Brain microvascular endothelial cell (primary cell): ENCODE results near the gene CACNA1H.
"Not testable (repeated sequence)": the region's sequence is repeated elsewhere in the genome, so short reads cannot be mapped to it uniquely, and the experiment has no call there.

Experiments used
- DNase-seq: peaks from one replicate; pipeline ENCODE4 v3.0.0-alpha.2; 2020
- H3K27ac ChIP-seq: fragments of 250-450 bp; sonication (Bioruptor Pico); 2 replicates; pipeline ENCODE4 v1.5.1; 2020; ENCODE audit warnings: mild to moderate bottlenecking, moderate library complexity
- H3K27me3 ChIP-seq: fragments of 250-450 bp; sonication (Bioruptor Pico); replicated peaks from 2 replicates; pipeline ENCODE4 v1.5.1; 2020; ENCODE audit warnings: mild to moderate bottlenecking
- H3K36me3 ChIP-seq: fragments of 250-450 bp; sonication (Bioruptor Pico); replicated peaks from 2 replicates; pipeline ENCODE4 v1.5.1; 2020; ENCODE audit warnings: mild to moderate bottlenecking
- H3K4me3 ChIP-seq: 2 replicates; pipeline ENCODE4 v1.5.1; 2011; ENCODE audit warnings: low read depth, mild to moderate bottlenecking, control low read depth, low read length, moderate library complexity
- CTCF ChIP-seq: IDR thresholded peaks from 2 replicates; pipeline ENCODE4 v1.5.1; 2011; ENCODE audit warnings: low read depth, mild to moderate bottlenecking, moderate library complexity, low read length, control low read depth, inconsistent platforms; ENCODE audit errors: missing control alignments
- in situ Hi-C: cut with HindIII; loops from 2 replicates; pipeline ENCODE4 v1.10.0; 2017; ENCODE audit warnings: low sequenced_read_pairs, low pct_ligation_motif_present

Gene CACNA1H

DNA sequence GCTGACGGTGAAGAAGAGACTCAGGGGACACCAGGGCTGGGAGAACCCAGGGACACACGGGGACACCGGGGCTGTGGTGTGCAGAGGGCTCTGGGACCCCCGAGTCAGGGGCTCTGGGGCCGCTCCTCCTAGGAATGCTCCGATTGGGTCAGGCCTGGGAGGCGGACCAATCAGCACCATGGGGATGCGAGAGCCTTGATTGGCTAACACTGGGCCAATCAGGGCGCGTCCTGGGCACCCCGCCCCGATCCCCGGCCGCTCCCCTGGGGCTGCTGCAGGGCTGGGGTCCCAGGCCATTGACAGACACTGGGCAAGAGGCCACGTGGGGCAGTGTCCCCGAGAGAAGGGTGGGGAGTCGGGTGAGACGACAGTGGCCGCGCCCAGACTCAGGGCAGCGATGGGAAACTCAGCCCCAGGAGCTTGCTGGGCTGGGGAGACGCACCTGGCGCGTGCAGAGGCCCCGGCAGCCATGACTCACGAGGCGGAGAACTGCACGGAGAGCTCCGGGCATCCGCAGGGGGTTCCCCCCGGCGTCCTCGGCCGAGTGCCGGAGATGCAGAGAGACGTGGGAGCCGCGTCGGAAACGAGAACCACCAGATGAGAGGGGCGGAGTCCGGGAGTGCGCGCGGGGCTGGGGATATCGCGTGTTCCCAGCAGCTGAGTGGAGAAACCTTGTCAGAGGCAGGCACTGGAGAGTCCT lies 79.3 kb downstream of the CACNA1H start:
- H3K36me3 ChIP-seq, H3K27ac ChIP-seq, DNase-seq, in situ Hi-C loops, H3K4me3 ChIP-seq, H3K27me3 ChIP-seq: not testable (repeated sequence)

- H3K4me3 ChIP-seq, H3K36me3 ChIP-seq, DNase-seq, in situ Hi-C loops, H3K27ac ChIP-seq, H3K27me3 ChIP-seq: not testable (repeated sequence)
Measured at GRCh38 chr16:1236659-1237058, 83.8 kb downstream of the CACNA1H start.

- TF ChIP-seq CTCF: no peak
- in situ Hi-C loops: no loop called here
- Histone ChIP-seq H3K27ac (no peak overlapping the region), H3K27me3 (no peaks in the 10 kb centered on the region), H3K4me3 (no peak overlapping the region), H3K36me3 (no peaks in the 10 kb centered on the region)
- no peak for DNase-seq
Measured at GRCh38 chr16:1237990-1238389, 85.1 kb downstream of the CACNA1H start.

DNA sequence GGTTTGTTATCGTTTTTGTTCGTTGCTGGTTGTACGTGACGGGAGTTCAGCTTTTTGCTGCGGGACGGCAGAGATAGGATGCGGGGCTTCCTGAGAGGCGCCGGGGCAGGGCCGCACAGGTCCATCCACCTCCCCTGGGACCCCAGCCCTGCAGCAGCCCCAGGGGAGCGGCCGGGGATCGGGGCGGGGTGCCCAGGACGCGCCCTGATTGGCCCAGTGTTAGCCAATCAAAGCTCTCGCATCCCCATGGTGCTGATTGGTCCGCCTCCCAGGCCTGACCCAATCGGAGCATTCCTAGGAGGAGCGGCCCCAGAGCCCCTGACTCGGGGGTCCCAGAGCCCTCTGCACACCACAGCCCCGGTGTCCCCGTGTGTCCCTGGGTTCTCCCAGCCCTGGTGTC lies 86.0 kb downstream of the CACNA1H start:
- in situ Hi-C loops, H3K4me3 ChIP-seq, H3K36me3 ChIP-seq, H3K27ac ChIP-seq, H3K27me3 ChIP-seq, DNase-seq: not testable (repeated sequence)

DNA sequence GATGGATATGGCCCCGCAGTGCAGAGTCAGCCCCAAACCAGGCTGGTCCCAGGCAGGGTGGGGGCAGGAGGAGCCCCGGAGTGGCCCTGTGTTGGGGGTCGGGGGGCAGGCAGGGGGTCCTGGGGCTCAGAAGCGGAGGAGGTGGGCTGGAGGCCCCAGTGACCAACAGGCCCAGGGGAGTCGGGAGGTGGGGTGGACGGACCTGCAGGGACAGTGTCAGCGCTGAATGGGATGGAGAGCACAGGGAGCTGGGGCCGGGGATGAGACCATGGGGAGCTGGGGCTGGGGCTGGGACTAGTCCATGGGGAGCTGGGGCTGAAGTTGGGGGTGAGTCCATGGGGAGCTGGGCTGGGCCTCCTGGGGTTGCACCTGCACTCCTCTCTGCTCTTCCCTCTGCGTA lies 86.7 kb downstream of the CACNA1H start:
- H3K27me3 ChIP-seq, H3K27ac ChIP-seq, H3K36me3 ChIP-seq, DNase-seq, in situ Hi-C loops, H3K4me3 ChIP-seq: not testable (repeated sequence)

DNA sequence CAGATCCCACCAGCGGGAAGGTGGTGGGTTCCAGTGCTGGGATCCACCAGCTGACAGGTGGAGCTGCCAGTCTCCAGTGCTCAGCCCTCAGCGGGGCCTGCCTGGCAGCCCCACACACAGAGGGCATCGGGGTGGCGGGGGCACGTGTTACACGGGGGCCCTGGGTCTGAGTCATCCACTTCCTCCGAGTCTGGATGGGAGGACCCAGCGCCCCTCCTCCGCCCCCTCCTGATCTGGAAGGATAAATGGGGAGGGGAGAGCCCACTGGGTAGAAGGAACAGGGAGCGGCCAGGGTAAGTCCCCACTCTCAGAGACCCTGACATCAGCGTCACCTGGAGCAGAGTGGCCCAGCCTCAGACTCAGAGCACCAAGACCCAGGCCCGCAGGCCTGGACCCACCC lies 87.5 kb downstream of the CACNA1H start, which contains the start of gene TPSAB1:
Gene TPSAB1, plus strand, starts transcription at position 270 of the 400 bp plus-strand sequence. CDS start 234 bp downstream, outside the sequence.
- H3K27me3 ChIP-seq, DNase-seq, in situ Hi-C loops, H3K36me3 ChIP-seq, H3K27ac ChIP-seq, H3K4me3 ChIP-seq: not testable (repeated sequence)

DNA sequence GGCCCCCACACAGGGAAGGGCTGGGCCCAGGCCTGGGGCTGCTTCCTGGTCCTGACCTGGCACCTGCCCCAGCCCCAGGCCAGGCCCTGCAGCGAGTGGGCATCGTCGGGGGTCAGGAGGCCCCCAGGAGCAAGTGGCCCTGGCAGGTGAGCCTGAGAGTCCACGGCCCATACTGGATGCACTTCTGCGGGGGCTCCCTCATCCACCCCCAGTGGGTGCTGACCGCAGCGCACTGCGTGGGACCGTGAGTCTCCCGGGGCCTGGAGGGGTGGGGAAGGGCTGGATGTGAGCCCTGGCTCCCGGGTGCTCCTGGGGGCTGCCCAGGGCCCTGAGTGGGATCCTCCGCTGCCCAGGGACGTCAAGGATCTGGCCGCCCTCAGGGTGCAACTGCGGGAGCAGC lies 88.2 kb downstream of the CACNA1H start:
- H3K36me3 ChIP-seq, in situ Hi-C loops: not testable (repeated sequence)

GRCh38 chr16:1243363-1243762 lies 90.5 kb downstream of the CACNA1H start:
- H3K36me3 ChIP-seq, H3K4me3 ChIP-seq, H3K27me3 ChIP-seq, DNase-seq, in situ Hi-C loops, H3K27ac ChIP-seq: not testable (repeated sequence)

More for the DNA sequence above, 88.2 kb downstream of the CACNA1H start:
- not testable (repeated sequence) for H3K4me3 ChIP-seq, H3K27ac ChIP-seq, DNase-seq, H3K27me3 ChIP-seq

GRCh38 chr16:1243907-1244850 lies 91.3 kb downstream of the CACNA1H start:
- H3K36me3 ChIP-seq, H3K4me3 ChIP-seq, H3K27ac ChIP-seq, in situ Hi-C loops, H3K27me3 ChIP-seq, DNase-seq: not testable (repeated sequence)
